CD4-positive, alpha-beta T cell treated with Interleukin-6 for 4 hours (primary cell): ENCODE data around the gene RXRA.

Experiments
- DNase-seq: peaks from one replicate; pipeline ENCODE4 v3.0.0-alpha.2; 2020; ENCODE audit warnings: mixed read lengths

Gene RXRA

GRCh38 chr9:134325096-134325812 lies 1.0 kb upstream of the RXRA start:
- DNase-seq: peak; percentile 49

GRCh38 chr9:134326724-134327601 lies 708 bp downstream of the RXRA start:
- DNase-seq: peak; percentile 8

GRCh38 chr9:134327671-134328231 lies 1.5 kb downstream of the RXRA start:
- no peak for DNase-seq

DNA sequence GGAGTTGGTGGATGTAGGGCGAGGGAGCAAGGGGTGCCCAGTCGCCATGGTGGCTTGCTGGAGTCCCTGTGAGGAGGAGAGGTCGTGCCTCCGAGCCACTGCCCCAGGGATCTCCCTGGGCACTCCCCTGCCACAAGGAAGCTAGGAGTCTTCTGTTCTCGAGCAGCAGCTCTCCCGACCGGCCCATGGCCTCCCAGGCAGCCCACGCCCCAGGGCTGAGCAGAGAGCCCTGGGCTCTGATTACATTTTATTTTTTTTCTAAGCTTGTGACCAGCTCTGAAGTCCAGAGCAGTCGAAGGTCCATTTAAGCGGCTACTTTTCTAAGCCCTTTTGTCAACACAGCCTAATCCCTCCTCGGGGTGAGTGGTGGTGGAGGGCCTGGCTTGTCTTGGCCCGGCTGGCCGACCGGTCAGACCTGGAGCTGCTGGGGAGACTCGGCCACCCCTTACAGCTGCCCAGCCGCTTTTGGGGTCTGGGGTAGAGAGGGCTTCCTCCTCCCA lies 2.1 kb downstream of the RXRA start:
- no peak for DNase-seq

GRCh38 chr9:134328841-134329575 lies 2.8 kb downstream of the RXRA start:
- no peak for DNase-seq

- no peak for DNase-seq
These were observed 3.3 kb downstream of the RXRA start for GRCh38 chr9:134329576-134329855.

DNA sequence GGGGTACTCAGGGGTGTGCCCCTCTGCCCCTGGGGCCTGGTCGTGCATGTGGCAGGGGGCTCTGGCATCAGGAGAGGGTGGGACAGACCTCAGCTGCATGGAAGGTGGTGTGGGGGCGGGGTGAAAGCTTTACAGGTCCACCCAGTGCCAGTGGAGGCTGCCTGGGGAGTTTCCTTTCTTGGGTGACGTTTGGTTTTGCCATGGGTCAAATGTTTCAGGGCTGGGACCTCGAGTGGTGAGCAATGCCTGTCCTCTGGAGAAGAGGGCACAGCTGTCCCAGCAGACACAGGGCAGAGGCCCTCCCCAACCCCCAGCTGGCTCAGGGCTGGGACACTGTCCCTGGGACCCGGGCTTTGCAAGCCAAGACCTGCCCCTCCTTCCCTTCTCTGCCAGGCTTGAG lies 3.6 kb downstream of the RXRA start:
- DNase-seq: no peak

GRCh38 chr9:134330590-134330989 lies 4.3 kb downstream of the RXRA start:
- no peak for DNase-seq

DNA sequence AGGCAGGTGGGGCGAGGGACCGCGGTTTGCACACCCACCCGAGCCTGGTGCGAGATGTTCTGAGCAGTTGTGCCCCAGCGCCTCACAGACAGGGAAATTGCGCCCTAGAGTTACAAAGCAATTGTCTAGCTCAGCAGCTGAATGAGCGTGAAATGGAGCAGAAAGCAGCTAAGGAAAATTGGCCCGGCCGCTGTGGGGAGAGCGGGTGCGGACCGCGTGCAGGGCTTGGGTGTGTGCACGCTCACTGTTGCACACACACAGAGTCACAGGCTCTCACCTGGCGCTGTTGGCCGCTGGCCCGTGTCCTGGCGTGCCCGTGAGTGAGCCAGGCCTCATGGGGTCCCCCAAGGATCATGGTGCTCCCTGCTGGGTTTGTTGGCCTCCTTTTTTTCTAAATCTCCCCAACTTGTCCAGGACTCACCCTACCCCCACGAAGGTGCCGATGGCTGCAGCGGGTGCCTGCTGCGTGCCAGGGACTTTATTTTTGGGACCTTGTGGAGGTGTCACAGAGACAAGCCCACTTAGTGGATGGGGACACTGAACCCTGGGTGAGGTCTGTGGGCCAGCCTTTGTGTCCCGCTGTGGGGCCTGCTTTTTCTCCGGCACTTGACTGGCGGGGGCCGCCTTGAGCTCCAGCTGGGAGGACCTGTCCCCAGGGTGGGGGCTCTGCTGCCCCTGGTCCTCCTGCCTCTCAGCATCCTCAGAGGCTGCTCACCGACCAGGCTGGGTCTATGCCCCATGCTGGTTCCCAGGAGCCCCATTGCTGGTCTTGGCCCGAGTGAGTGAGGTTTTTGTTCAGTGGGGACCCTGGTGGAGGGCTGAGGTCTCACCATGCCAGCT lies 5.2 kb downstream of the RXRA start:
- no peak for DNase-seq

DNA sequence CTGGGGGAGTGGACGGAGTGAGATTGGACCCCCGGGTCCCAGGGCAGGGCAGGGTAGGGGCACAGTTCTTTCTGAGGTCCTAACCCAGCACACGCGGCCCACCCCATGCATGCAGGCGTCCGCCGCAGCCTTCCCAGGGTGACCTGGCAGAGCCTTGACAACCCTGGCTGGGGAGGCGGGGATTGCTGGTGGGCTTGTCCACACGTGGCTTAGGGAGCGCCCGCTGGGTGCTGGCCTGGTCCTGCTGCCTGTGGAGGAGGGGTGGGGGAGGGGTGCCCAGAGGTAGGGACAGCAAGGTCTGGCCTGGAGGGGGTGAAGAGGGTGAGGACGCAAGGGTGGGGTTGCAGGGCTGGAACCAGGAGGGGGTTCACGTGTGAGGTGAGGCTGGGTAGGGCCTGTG lies 6.0 kb downstream of the RXRA start:
- DNase-seq: no peak

DNA sequence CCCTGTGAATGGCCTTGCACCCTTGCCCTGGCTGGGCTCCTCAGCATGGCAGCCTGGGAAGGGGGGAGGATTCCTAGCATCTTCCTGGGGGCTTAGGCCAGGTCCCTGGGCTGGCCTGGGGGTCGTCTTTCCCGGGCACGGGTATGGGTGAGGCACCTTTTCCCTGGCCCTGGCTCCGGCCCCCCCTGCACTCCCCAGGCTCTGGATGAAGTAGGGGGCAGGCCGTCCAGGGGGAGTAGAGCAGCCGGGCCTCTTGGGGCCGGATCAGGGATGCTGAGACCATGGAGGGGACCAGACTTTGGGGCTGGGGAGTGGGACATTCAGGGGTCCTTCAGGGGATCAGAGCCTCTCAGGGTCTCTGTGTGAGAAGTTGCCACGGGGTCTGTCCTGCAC lies 6.6 kb downstream of the RXRA start:
- no peak for DNase-seq

- no peak for DNase-seq
These were observed 7.1 kb downstream of the RXRA start for GRCh38 chr9:134333234-134333873.

DNA sequence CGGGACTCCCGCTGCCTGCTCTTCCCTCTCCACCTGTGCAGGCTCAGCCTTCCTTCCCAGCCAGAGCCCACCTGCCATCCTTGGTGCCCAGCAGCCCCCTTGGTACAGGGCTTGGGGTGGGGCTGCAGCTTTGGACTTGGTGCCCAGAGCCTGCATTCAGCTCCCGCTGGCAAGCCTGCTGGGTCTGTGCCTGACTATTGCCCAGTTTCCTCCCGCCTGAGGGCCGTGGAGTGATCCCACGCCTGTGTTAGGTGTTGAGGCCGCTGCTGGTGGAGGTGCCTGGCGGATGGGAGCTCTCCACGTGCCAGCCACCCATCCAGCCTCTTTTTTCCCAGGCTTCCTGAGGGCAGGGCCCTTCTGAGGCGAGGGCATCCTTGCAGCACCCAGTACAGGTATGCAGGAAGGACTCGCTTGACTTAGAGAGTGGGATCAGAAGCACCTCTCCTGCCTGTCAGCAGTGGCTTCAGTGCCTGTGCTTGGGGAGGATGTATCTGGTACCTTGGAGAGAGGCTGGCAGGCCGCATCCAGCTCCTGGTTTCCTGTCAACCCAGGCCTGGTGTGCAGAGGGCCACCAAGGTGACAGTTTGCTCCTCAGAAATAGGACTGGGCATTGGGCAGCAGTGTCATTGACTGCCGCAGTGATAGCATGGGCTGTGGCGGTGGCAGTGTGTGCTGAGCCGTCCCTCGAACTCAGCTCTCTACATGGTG lies 7.8 kb downstream of the RXRA start:
- no peak for DNase-seq

- DNase-seq: no peak
These were observed 8.8 kb downstream of the RXRA start for GRCh38 chr9:134335061-134335460.

- DNase-seq: no peak
These were observed 9.4 kb downstream of the RXRA start for GRCh38 chr9:134335486-134336220.

DNA sequence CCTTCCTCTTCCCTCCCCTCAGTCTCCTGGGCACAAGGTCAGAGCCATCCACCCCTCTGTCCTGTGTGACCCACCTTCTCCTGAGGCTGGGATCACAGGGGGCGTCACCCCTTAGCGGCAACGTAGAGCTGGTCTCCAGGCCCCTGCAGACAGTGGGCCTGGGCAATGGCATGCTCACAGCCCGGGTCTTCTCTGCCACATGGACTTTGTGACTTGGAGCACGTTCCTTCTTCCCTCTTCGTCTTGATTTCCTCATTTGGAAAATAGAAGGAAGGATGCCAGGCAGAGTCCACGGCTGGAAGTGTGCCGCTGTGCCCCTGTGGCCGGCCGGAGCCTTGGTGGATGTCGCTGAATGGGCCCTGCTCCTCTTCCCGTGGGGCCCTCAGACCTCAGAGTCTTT lies 10.0 kb downstream of the RXRA start:
- no peak for DNase-seq

DNA sequence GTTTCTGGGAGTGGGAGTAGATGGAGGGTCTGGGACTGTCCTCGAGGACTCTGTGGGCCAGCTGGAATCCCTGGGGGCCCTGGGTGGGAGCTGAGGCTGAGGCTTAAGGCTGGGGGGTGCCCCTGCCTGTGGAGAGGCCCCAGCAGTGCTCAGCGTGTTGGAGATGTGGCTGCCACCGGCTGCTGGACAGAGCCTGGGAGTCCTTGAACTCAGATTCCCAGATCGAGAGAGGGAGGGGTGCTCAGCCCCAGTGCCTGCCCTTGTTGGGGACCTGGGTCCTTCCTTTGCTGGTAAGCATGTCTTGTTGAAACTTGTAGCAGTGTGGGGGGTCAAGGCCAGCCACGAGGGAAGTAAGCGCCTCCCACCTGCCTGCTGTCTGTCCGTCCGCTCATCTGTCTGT lies 10.7 kb downstream of the RXRA start:
- DNase-seq: no peak

- DNase-seq: no peak
These were observed 11.2 kb downstream of the RXRA start for GRCh38 chr9:134337469-134337868.

- DNase-seq: no peak
These were observed 12.3 kb downstream of the RXRA start for GRCh38 chr9:134338394-134339182.
